A673 (cell line): ENCODE measurements around the gene DNHD1. TPM values are rescaled to one million over a fixed set of nuclear protein-coding genes. Genes with fewer than 3 reads are reported as not detected.

Experiments used
- BruUV-seq: library from RNA; stranded (reverse); fragments of 400-500 nt; replicated peaks from 2 replicates; lab custom pipeline; 2021; lab: Mats Ljungman, UMichigan
- CTCF ChIA-PET: fragments of 300-600 bp; sonication (Branson Sonifier 250); formaldehyde crosslinking; loops from one replicate; lab custom pipeline; 2022; ENCODE audit warnings: antibody characterized with exemption; lab: Charles Lee
- POLR2A ChIA-PET: fragments of 300-600 bp; sonication (Branson Sonifier 250); formaldehyde crosslinking; loops from one replicate; lab custom pipeline; 2022; ENCODE audit warnings: antibody characterized with exemption; ENCODE audit not compliant: low non-redundant PET; lab: Charles Lee
- DNase-seq: peaks from one replicate; pipeline ENCODE4 v3.0.0-alpha.2; 2015; ENCODE audit warnings: low spot score
- H3K27ac ChIP-seq: fragments of 200-600 bp; sonication (generic); 2 replicates; pipeline ENCODE4 v1.5.1; 2016; ENCODE audit warnings: mixed run types, low read depth, mild to moderate bottlenecking, mixed read lengths, antibody characterized with exemption, low read length; ENCODE audit not compliant: poor library complexity, severe bottlenecking
- H3K27me3 ChIP-seq: fragments of 200-600 bp; sonication (generic); replicated peaks from 2 replicates; pipeline ENCODE4 v1.6.1; 2017; ENCODE audit warnings: mixed run types, low read depth, mild to moderate bottlenecking, mixed read lengths, antibody characterized with exemption, low read length; ENCODE audit not compliant: insufficient read depth, poor library complexity
- H3K36me3 ChIP-seq: fragments of 200-600 bp; sonication (generic); 2 replicates; pipeline ENCODE4 v1.6.1; 2016; ENCODE audit warnings: mixed run types, mild to moderate bottlenecking, mixed read lengths, antibody characterized with exemption, low read length; ENCODE audit not compliant: insufficient read depth, poor library complexity, severe bottlenecking
- H3K4me1 ChIP-seq: fragments of 200-600 bp; sonication (generic); 2 replicates; pipeline ENCODE4 v1.6.1; 2017; ENCODE audit warnings: mixed run types, mild to moderate bottlenecking, mixed read lengths, antibody characterized with exemption, low read length; ENCODE audit not compliant: insufficient read depth, poor library complexity, severe bottlenecking
- H3K4me3 ChIP-seq: fragments of 200-600 bp; sonication (generic); 2 replicates; pipeline ENCODE4 v1.5.1; 2016; ENCODE audit warnings: low read depth, mixed run types, mild to moderate bottlenecking, mixed read lengths, low read length; ENCODE audit not compliant: poor library complexity, severe bottlenecking
- H3K9me3 ChIP-seq: fragments of 200-600 bp; sonication (generic); 2 replicates; pipeline ENCODE4 v1.6.1; 2016; ENCODE audit warnings: mixed run types, low read depth, mild to moderate bottlenecking, mixed read lengths, antibody characterized with exemption, low read length; ENCODE audit not compliant: poor library complexity, severe bottlenecking
- CTCF ChIP-seq: fragments of 300-800, 200-600 bp; sonication (generic); conservative IDR thresholded peaks from 2 replicates; pipeline ENCODE4 v1.5.1; 2017; ENCODE audit warnings: low read depth, mild to moderate bottlenecking, antibody characterized with exemption, low read length, moderate library complexity, mixed read lengths
- EZH2 ChIP-seq: fragments of 200-600 bp; sonication (generic); IDR thresholded peaks from 2 replicates; pipeline ENCODE4 v1.6.1; 2017; ENCODE audit warnings: borderline replicate concordance, low read depth, mild to moderate bottlenecking, mixed read lengths, antibody characterized with exemption, low read length; ENCODE audit not compliant: poor library complexity, severe bottlenecking
- intact Hi-C: fragments of 100-400 bp; cut with micrococcal nuclease; formaldehyde crosslinking; loops from one replicate; pipeline ENCODE4 v1.10.0; 2022; ENCODE audit not compliant: unreplicated experiment
- total RNA-seq: library from RNA; stranded (reverse); gene quantifications from 2 replicates; pipeline ENCODE4 v1.2.3, GENCODE V29; 2021

DNHD1 gene
- total RNA-seq, 1 experiment from 2014 or later: 20.1 TPM

- intact Hi-C loops: no loop called here
- no TSS peak for BruUV-seq
- Histone ChIP-seq H3K36me3 (peaks cover 48% of the 10 kb centered on the region), H3K9me3 (no peaks in the 10 kb centered on the region), H3K4me1 (no peaks in the 10 kb centered on the region), H3K27ac (no peak overlapping the region), H3K4me3 (no peak overlapping the region), H3K27me3 (no peaks in the 10 kb centered on the region)
- no peak for DNase-seq
- ChIA-PET CTCF (no interaction called here), POLR2A (no interaction called here)
- TF ChIP-seq EZH2: no peak
- TF ChIP-seq CTCF: no peak
Measured at GRCh38 chr11:6488821-6489220, 8.3 kb upstream of the DNHD1 start.

- H3K9me3 ChIP-seq: no peaks in the 10 kb centered on the region
- no peak overlapping the region for H3K27ac ChIP-seq
- ChIA-PET POLR2A (no interaction called here), CTCF (no interaction called here)
- peaks cover 45% of the 10 kb centered on the region for H3K36me3 ChIP-seq
- intact Hi-C loops: no loop called here
- no peaks in the 10 kb centered on the region for H3K27me3 ChIP-seq
- H3K4me3 ChIP-seq: no peak overlapping the region
- H3K4me1 ChIP-seq: no peaks in the 10 kb centered on the region
- no peak for DNase-seq
- no TSS peak for BruUV-seq
- TF ChIP-seq EZH2 (no peak), CTCF (no peak)
Measured at GRCh38 chr11:6489306-6489705, 7.8 kb upstream of the DNHD1 start.

- intact Hi-C loops: no loop called here
- H3K4me1 ChIP-seq: no peaks in the 10 kb centered on the region
- POLR2A ChIA-PET: interaction anchor here (0.6 kb wide), 1 partner anchor 8 kb away, joined by 3 read pairs; no protein-coding TSS in a partner anchor
- no peak overlapping the region for H3K27ac ChIP-seq
- H3K4me3 ChIP-seq: no peak overlapping the region
- H3K36me3 ChIP-seq: peaks cover 19% of the 10 kb centered on the region
- CTCF ChIA-PET: no interaction called here
- H3K9me3 ChIP-seq: no peaks in the 10 kb centered on the region
- TF ChIP-seq EZH2 (no peak), CTCF (no peak)
- DNase-seq: no peak
- no TSS peak for BruUV-seq
- H3K27me3 ChIP-seq: no peaks in the 10 kb centered on the region
Measured at GRCh38 chr11:6498121-6498520, 1.0 kb downstream of the DNHD1 start.
